ENCODE data around the gene CIBAR2.

Gene CIBAR2

DNA sequence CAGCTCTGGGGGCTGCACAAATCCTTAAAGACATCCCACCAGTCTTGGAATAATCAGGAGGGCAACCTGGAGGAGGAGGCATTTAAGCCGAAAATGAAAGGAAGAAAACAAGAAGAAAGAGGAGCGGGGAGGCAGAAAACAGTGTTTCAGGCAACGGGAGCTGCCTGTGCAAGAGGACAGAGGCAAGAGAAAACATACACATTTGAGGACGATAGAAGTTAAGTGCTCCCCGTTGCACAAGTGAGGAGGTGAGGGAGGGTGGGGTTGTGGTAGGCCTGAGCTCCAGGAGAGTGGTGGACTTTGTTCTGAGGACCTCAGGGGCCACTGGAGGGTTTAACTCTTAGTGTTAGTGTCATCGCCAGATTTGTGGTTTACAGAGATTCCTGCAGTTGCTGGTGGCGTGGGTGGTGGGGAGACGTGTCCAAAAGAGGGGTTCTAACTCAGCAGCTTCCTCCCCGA is 27.6 kb upstream of the CIBAR2 start:
- no peak for DNase-seq (ENCODE audit: low read depth in 2 of 2)
- no peak overlapping the region for H3K4me3 ChIP-seq (replicated peaks in 1 of 2; ENCODE audit: low read depth in 2 of 2, low read length in 2 of 2)
- TF ChIP-seq, protein P1, sequence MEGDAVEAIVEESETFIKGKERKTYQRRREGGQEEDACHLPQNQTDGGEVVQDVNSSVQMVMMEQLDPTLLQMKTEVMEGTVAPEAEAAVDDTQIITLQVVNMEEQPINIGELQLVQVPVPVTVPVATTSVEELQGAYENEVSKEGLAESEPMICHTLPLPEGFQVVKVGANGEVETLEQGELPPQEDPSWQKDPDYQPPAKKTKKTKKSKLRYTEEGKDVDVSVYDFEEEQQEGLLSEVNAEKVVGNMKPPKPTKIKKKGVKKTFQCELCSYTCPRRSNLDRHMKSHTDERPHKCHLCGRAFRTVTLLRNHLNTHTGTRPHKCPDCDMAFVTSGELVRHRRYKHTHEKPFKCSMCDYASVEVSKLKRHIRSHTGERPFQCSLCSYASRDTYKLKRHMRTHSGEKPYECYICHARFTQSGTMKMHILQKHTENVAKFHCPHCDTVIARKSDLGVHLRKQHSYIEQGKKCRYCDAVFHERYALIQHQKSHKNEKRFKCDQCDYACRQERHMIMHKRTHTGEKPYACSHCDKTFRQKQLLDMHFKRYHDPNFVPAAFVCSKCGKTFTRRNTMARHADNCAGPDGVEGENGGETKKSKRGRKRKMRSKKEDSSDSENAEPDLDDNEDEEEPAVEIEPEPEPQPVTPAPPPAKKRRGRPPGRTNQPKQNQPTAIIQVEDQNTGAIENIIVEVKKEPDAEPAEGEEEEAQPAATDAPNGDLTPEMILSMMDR (IDR thresholded peaks at IDR 0.05; ENCODE audit: low read depth, low read length): no peak

DNA sequence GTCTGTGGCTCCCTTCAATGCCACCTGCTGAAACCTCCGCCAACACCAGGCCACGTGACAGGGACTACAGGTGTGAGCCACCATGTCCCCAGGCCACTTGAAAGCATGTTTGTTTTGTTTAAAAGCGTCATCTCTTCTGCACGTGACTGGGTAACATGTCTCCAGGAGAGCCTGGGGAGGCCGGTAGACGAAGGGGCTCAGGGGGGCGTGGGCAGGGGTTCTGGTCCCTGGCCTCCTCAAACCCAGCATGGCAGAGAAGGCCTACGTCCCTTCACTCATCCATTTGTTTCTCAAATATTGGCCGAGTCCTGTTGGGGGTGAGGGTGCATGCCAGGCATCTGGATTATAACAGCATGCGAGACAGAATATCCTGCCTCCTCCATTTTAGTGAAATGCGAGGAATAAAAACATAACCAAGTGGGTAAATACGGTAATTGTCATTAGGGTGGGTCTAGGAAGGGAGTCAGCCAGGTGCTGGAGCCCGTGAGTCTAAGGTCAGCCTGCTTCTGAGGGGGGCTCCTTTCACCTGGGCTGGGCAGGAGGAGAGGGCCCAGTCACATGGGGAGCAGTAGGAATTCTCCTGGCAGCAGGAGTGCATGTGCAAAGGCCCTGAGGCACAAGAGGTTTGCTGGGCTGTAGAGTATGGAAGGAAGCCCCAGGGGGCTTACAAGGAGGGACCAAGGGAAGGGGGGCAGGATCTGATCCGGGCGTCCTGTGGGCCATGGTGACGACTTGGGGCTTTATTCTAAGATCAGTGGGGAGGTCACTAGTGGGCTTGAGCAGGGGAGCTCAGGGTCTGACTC is 26.8 kb upstream of the CIBAR2 start:
- DNase-seq (ENCODE audit: low read depth in 2 of 2): no peak
- no peak overlapping the region for H3K4me3 ChIP-seq (replicated peaks in 1 of 2; ENCODE audit: low read depth in 2 of 2, low read length in 2 of 2)
- TF ChIP-seq, protein P1 (IDR thresholded peaks at IDR 0.05; ENCODE audit: low read depth, low read length): no peak

GRCh38 chr16:85138073-85138824 is 26.0 kb upstream of the CIBAR2 start:
- H3K4me3 ChIP-seq (replicated peaks in 1 of 2; ENCODE audit: low read depth in 2 of 2, low read length in 2 of 2): no peak overlapping the region
- no peak for DNase-seq (ENCODE audit: low read depth in 2 of 2)
- TF ChIP-seq, protein P1 (IDR thresholded peaks at IDR 0.05; ENCODE audit: low read depth, low read length): no peak

GRCh38 chr16:85137323-85138072 is 25.2 kb upstream of the CIBAR2 start:
- TF ChIP-seq, protein P1 (IDR thresholded peaks at IDR 0.05; ENCODE audit: low read depth, low read length): no peak
- DNase-seq (ENCODE audit: low read depth in 2 of 2): peak; percentile 91 to 98
- peak overlapping the region in 1 of 2 donors; percentile 34 for H3K4me3 ChIP-seq (replicated peaks in 1 of 2; ENCODE audit: low read depth in 2 of 2, low read length in 2 of 2)

DNA sequence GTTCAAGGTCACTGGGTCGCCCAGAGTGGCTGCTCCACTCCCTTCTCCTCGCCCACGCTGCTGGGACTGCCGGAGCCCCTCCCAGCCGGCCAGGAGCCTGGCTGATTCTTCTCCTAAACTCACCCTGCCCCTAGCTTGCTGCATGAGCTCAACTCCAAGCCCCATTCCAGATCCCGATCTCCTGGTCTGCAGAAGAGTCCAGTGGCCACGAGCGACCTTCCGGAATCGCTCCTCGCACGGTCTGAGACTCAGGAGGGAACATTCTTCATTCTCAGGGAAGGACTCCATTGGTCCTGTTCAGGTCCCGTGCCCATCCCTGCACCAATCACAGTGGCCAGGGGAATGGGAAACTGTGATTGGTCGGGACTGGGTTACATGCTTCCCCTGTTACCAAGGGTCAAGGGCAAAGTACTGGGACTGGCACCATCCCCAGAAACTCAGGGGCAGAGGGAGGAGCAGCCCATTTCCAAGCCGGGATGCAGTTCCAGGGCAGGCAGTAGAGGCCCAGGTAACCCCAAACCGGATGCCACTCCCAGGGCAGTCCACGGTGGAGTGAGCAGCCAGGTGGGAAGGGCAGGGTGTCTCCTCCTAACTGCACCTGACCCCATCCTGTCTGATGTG is 24.5 kb upstream of the CIBAR2 start:
- TF ChIP-seq, protein P1 (IDR thresholded peaks at IDR 0.05; ENCODE audit: low read depth, low read length): no peak
- peak; percentile 65 to 79 for DNase-seq (ENCODE audit: low read depth in 2 of 2)
- peak overlapping the region in 1 of 2 donors; percentile 34 for H3K4me3 ChIP-seq (replicated peaks in 1 of 2; ENCODE audit: low read depth in 2 of 2, low read length in 2 of 2)

- peak; percentile 27 to 41 for DNase-seq (ENCODE audit: low read depth in 2 of 2)
- TF ChIP-seq, protein P1 (IDR thresholded peaks at IDR 0.05; ENCODE audit: low read depth, low read length): no peak
- H3K4me3 ChIP-seq (replicated peaks in 1 of 2; ENCODE audit: low read depth in 2 of 2, low read length in 2 of 2): no peak overlapping the region
These were observed 24.0 kb upstream of the CIBAR2 start for GRCh38 chr16:85136213-85136701.
